Naive thymus-derived CD4-positive, alpha-beta T cell (primary cell): Measurements from ENCODE around the gene KIAA1328. TPM values are rescaled to one million over a fixed set of nuclear protein-coding genes. Genes with fewer than 3 reads are reported as not detected.
"Not testable (repeated sequence)": the region's sequence is repeated elsewhere in the genome, so short reads cannot be mapped to it uniquely, and the experiment has no call there.

Experiments used
- ATAC-seq: fragments of 150-1000 bp; cut with Tn5 transposase; 2 replicates; pipeline ENCODE4 v1.10.0; 2021; ENCODE audit warnings: mild to moderate bottlenecking, moderate library complexity
- CTCF ChIA-PET: fragments of 350-600 bp; sonication (Branson Sonifier 250); formaldehyde crosslinking; loops from one replicate; lab custom pipeline; 2021; ENCODE audit warnings: antibody characterized with exemption; lab: Charles Lee
- POLR2A ChIA-PET: fragments of 350-600 bp; sonication (Branson Sonifier 250); formaldehyde crosslinking; loops from one replicate; lab custom pipeline; 2021; ENCODE audit warnings: antibody characterized with exemption, inconsistent platforms; lab: Charles Lee
- DNase-seq, 9 donors: peaks; one replicate each; pipeline versions ENCODE4 v3.0.0 to v3.0.0-alpha.2; 2020 to 2022; ENCODE audit warnings: mixed read lengths in 1 of 9
- H3K27ac ChIP-seq: one replicate; pipeline ENCODE4 v1.7.0; 2013; ENCODE audit warnings: mild to moderate bottlenecking, low read depth, low read length, moderate library complexity
- H3K27me3 ChIP-seq, 2 donors: one replicate each; pipeline ENCODE4 v1.7.0; 2013; ENCODE audit warnings: low read length in 2 of 2, mild to moderate bottlenecking in 2 of 2, moderate library complexity in 2 of 2; ENCODE audit not compliant: control insufficient read depth in 2 of 2, insufficient read depth in 2 of 2
- H3K36me3 ChIP-seq, 3 experiments: 1 replicate in 2 of 3; 2 replicates in 1 of 3; pipeline ENCODE4 v1.7.0; 2013; ENCODE audit warnings: low read length in 3 of 3, mild to moderate bottlenecking in 3 of 3, moderate library complexity in 1 of 3; ENCODE audit not compliant: insufficient read depth in 3 of 3, control insufficient read depth in 2 of 3
- H3K4me1 ChIP-seq, 2 donors: one replicate each; pipeline ENCODE4 v1.7.0; 2013; ENCODE audit warnings: low read length in 2 of 2, mild to moderate bottlenecking in 2 of 2, moderate library complexity in 1 of 2; ENCODE audit not compliant: control insufficient read depth in 2 of 2, insufficient read depth in 2 of 2
- H3K4me3 ChIP-seq: 2 replicates; pipeline ENCODE4 v1.7.0; 2013; ENCODE audit warnings: mild to moderate bottlenecking, low read length
- H3K9me3 ChIP-seq, 3 experiments: 1 replicate in 2 of 3; 2 replicates in 1 of 3; pipeline ENCODE4 v1.7.0; 2013; ENCODE audit warnings: low read length in 3 of 3; ENCODE audit not compliant: control insufficient read depth in 2 of 3
- H3K27ac Mint-ChIP-seq, 9 donors: one replicate each; pipeline ENCODE4 v1.8.0; 2020 to 2022; ENCODE audit warnings: mixed read lengths in 9 of 9, mild to moderate bottlenecking in 8 of 9, moderate library complexity in 5 of 9, inconsistent platforms in 2 of 9
- H3K27me3 Mint-ChIP-seq, 5 donors: one replicate each; pipeline ENCODE4 v1.8.0; 2021 to 2022; ENCODE audit warnings: mixed read lengths in 5 of 5, mild to moderate bottlenecking in 1 of 5
- H3K36me3 Mint-ChIP-seq, 5 donors: one replicate each; pipeline ENCODE4 v1.8.0; 2020 to 2022; ENCODE audit warnings: mixed read lengths in 5 of 5, mild to moderate bottlenecking in 3 of 5, inconsistent platforms in 1 of 5
- H3K4me1 Mint-ChIP-seq, 7 donors: one replicate each; pipeline ENCODE4 v1.8.0; 2020 to 2022; ENCODE audit warnings: mixed read lengths in 7 of 7, mild to moderate bottlenecking in 3 of 7, inconsistent platforms in 1 of 7
- H3K4me3 Mint-ChIP-seq, 10 donors: one replicate each; pipeline ENCODE4 v1.8.0; 2020 to 2022; ENCODE audit warnings: mild to moderate bottlenecking in 10 of 10, mixed read lengths in 10 of 10, moderate library complexity in 6 of 10, inconsistent platforms in 2 of 10
- H3K9me3 Mint-ChIP-seq, 11 donors: one replicate each; pipeline ENCODE4 v1.8.0; 2020 to 2022; ENCODE audit warnings: mixed read lengths in 11 of 11, mild to moderate bottlenecking in 4 of 11, inconsistent platforms in 1 of 11, moderate library complexity in 1 of 11
- intact Hi-C, 2 donors: fragments of 100-400 bp; cut with micrococcal nuclease; formaldehyde crosslinking; loops; one replicate each; pipeline ENCODE4 v1.15.1; 2023
- polyA plus RNA-seq, 2 donors: library from polyadenylated mRNA; unstranded; fragments of 300-500 nt; fragmentation: Illumina TruSeq; gene quantifications; one replicate each; pipeline ENCODE4 v1.2.3, GENCODE V29; 2021
- total RNA-seq, 6 experiments: library from RNA in 5 of 6; stranded (reverse) in 5 of 6; gene quantifications; 1 replicate in 5 of 6; 2 replicates in 1 of 6; pipeline ENCODE4 v1.2.3 and lab custom pipeline; 2021 to 2026

KIAA1328 gene
- total and polyA plus RNA-seq, 7 experiments from 2014 or later: 8.1 to 17.6 (median 13.2) TPM

GRCh38 chr18:36856815-36857214, 27.9 kb downstream of the KIAA1328 start:
- Histone ChIP-seq H3K4me3 (no peak overlapping the region), H3K36me3 (peaks cover 0 to 11% (median 0%) of the 10 kb centered on the region in 3 experiments), H3K4me1 (no peaks in the 10 kb centered on the region), H3K27ac (no peak overlapping the region), H3K9me3 (peaks cover 0 to 6% (median 0%) of the 10 kb centered on the region in 3 experiments), H3K27me3 (no peaks in the 10 kb centered on the region)
- ATAC-seq (no peak), DNase-seq (no peak)
- Mint-ChIP-seq H3K27ac (no peak overlapping the region), H3K9me3 (peaks cover 0 to 16% (median 10%) of the 10 kb centered on the region in 11 donors), H3K27me3 (no peaks in the 10 kb centered on the region), H3K36me3 (peaks cover 21 to 59% (median 51%) of the 10 kb centered on the region in 5 donors), H3K4me3 (no peak overlapping the region), H3K4me1 (peaks cover 0 to 6% (median 0%) of the 10 kb centered on the region in 7 donors)
- ChIA-PET CTCF (no interaction called here), POLR2A (no interaction called here)
- intact Hi-C loops: no loop called here

- ChIA-PET POLR2A (no interaction called here), CTCF (interaction anchor here (0.6 kb wide), 1 partner anchor 9 kb away, joined by 3 read pairs; no protein-coding TSS in a partner anchor)
- Mint-ChIP-seq H3K36me3 (peaks cover 5 to 60% (median 45%) of the 10 kb centered on the region in 5 donors), H3K4me3 (no peak overlapping the region), H3K9me3 (peaks cover 0 to 3% (median 0%) of the 10 kb centered on the region in 11 donors), H3K4me1 (peaks cover 0 to 7% (median 5%) of the 10 kb centered on the region in 7 donors), H3K27me3 (no peaks in the 10 kb centered on the region), H3K27ac (no peak overlapping the region)
- no peaks in the 10 kb centered on the region for H3K36me3 ChIP-seq
- DNase-seq (no peak), ATAC-seq (no peak)
- H3K4me3 ChIP-seq: no peak overlapping the region
- H3K27ac ChIP-seq: no peak overlapping the region
- H3K4me1 ChIP-seq: no peaks in the 10 kb centered on the region
- H3K9me3 ChIP-seq: no peaks in the 10 kb centered on the region
- no peaks in the 10 kb centered on the region for H3K27me3 ChIP-seq
- intact Hi-C loops: no loop called here
Measured at GRCh38 chr18:36862182-36862581, 33.3 kb downstream of the KIAA1328 start.

- H3K9me3 Mint-ChIP-seq: peaks cover 0 to 4% (median 0%) of the 10 kb centered on the region in 11 donors
- H3K36me3 Mint-ChIP-seq: peaks cover 10 to 68% (median 59%) of the 10 kb centered on the region in 5 donors
- no peak overlapping the region for H3K4me3 Mint-ChIP-seq
- DNase-seq (no peak), ATAC-seq (no peak)
- H3K4me1 Mint-ChIP-seq: peaks cover 0 to 7% (median 5%) of the 10 kb centered on the region in 7 donors
- Histone ChIP-seq H3K4me3 (no peak overlapping the region), H3K27me3 (no peaks in the 10 kb centered on the region), H3K9me3 (no peaks in the 10 kb centered on the region), H3K4me1 (no peaks in the 10 kb centered on the region), H3K36me3 (no peaks in the 10 kb centered on the region), H3K27ac (no peak overlapping the region)
- no peaks in the 10 kb centered on the region for H3K27me3 Mint-ChIP-seq
- intact Hi-C loops: no loop called here
- CTCF ChIA-PET: interaction anchor here (0.6 kb wide), 1 partner anchor 920 kb away, joined by 4 read pairs; no protein-coding TSS in a partner anchor
- H3K27ac Mint-ChIP-seq: no peak overlapping the region
- POLR2A ChIA-PET: no interaction called here
Measured at GRCh38 chr18:36867056-36867455, 38.1 kb downstream of the KIAA1328 start.

GRCh38 chr18:36871801-36872200, 42.9 kb downstream of the KIAA1328 start:
- Mint-ChIP-seq H3K36me3 (peaks cover 5 to 75% (median 54%) of the 10 kb centered on the region in 5 donors), H3K9me3 (peaks cover 0 to 21% (median 5%) of the 10 kb centered on the region in 11 donors), H3K27me3 (no peaks in the 10 kb centered on the region), H3K4me1 (peaks cover 0 to 7% (median 3%) of the 10 kb centered on the region in 7 donors), H3K27ac (no peak overlapping the region), H3K4me3 (no peak overlapping the region)
- Histone ChIP-seq H3K4me3 (no peak overlapping the region), H3K9me3 (no peaks in the 10 kb centered on the region), H3K27ac (no peak overlapping the region), H3K36me3 (no peaks in the 10 kb centered on the region), H3K27me3 (no peaks in the 10 kb centered on the region), H3K4me1 (no peaks in the 10 kb centered on the region)
- ChIA-PET POLR2A (no interaction called here), CTCF (no interaction called here)
- intact Hi-C loops: no loop called here
- DNase-seq: no peak
- no peak for ATAC-seq

- H3K36me3 Mint-ChIP-seq: peaks cover 5 to 75% (median 56%) of the 10 kb centered on the region in 5 donors
Measured at GRCh38 chr18:36872329-36872728, 43.4 kb downstream of the KIAA1328 start.

GRCh38 chr18:36873826-36874225, 44.9 kb downstream of the KIAA1328 start:
- POLR2A ChIA-PET, ATAC-seq, H3K27me3 ChIP-seq, H3K27ac ChIP-seq, H3K4me1 Mint-ChIP-seq, H3K27ac Mint-ChIP-seq, H3K4me3 Mint-ChIP-seq, DNase-seq, CTCF ChIA-PET, H3K4me3 ChIP-seq, H3K4me1 ChIP-seq, H3K36me3 ChIP-seq, H3K27me3 Mint-ChIP-seq, intact Hi-C loops, H3K9me3 ChIP-seq: not testable (repeated sequence)
- Mint-ChIP-seq H3K9me3 (peaks cover 0 to 27% (median 6%) of the 10 kb centered on the region in 11 donors), H3K36me3 (peaks cover 8 to 84% (median 69%) of the 10 kb centered on the region in 5 donors)

More at GRCh38 chr18:36872329-36872728, 43.4 kb downstream of the KIAA1328 start:
- ATAC-seq: no peak
- intact Hi-C loops: no loop called here
- Mint-ChIP-seq H3K4me3 (no peak overlapping the region), H3K27ac (no peak overlapping the region), H3K27me3 (no peaks in the 10 kb centered on the region), H3K9me3 (peaks cover 0 to 21% (median 5%) of the 10 kb centered on the region in 11 donors), H3K4me1 (peaks cover 0 to 9% (median 4%) of the 10 kb centered on the region in 7 donors)
- no peaks in the 10 kb centered on the region for H3K27me3 ChIP-seq
- POLR2A ChIA-PET: no interaction called here
- no peak overlapping the region for H3K4me3 ChIP-seq
- DNase-seq: no peak
- CTCF ChIA-PET: no interaction called here
- H3K27ac ChIP-seq: no peak overlapping the region
- H3K4me1 ChIP-seq: no peaks in the 10 kb centered on the region
- no peaks in the 10 kb centered on the region for H3K36me3 ChIP-seq
- H3K9me3 ChIP-seq: no peaks in the 10 kb centered on the region

GRCh38 chr18:36879796-36880195, 50.9 kb downstream of the KIAA1328 start:
- H3K27ac ChIP-seq, H3K27ac Mint-ChIP-seq, intact Hi-C loops, ATAC-seq, H3K4me3 ChIP-seq, H3K36me3 ChIP-seq, CTCF ChIA-PET, POLR2A ChIA-PET, H3K27me3 Mint-ChIP-seq, H3K4me3 Mint-ChIP-seq, H3K4me1 ChIP-seq, H3K27me3 ChIP-seq, DNase-seq, H3K9me3 ChIP-seq: not testable (repeated sequence)
- H3K36me3 Mint-ChIP-seq: peaks cover 2 to 63% (median 61%) of the 10 kb centered on the region in 5 donors
- H3K4me1 Mint-ChIP-seq: peaks cover 0 to 10% (median 7%) of the 10 kb centered on the region in 7 donors
- H3K9me3 Mint-ChIP-seq: peaks cover 0 to 28% (median 5%) of the 10 kb centered on the region in 11 donors
